IPS DF 19.7 (cell line): Measurements from ENCODE around the gene DPP4.
"Not testable (repeated sequence)": the region's sequence is repeated elsewhere in the genome, so short reads cannot be mapped to it uniquely, and the experiment has no call there.

Experiments
- DNase-seq: peaks from one replicate; pipeline ENCODE4 v3.0.0-alpha.2; 2013; ENCODE audit warnings: low read depth, low spot score

Gene DPP4

GRCh38 chr2:161955211-161955610 is 118.8 kb downstream of the DPP4 start:
- no peak for DNase-seq

- no peak for DNase-seq
Observed at GRCh38 chr2:161954103-161954502, 119.9 kb downstream of the DPP4 start.

GRCh38 chr2:161953367-161953766 is 120.6 kb downstream of the DPP4 start:
- not testable (repeated sequence) for DNase-seq

GRCh38 chr2:161952783-161953191 is 121.2 kb downstream of the DPP4 start:
- DNase-seq: no peak

- no peak for DNase-seq
Observed at GRCh38 chr2:161947836-161948235, 126.2 kb downstream of the DPP4 start.

- no peak for DNase-seq
Observed at GRCh38 chr2:161947406-161947805, 126.6 kb downstream of the DPP4 start.

GRCh38 chr2:161946489-161947107 is 127.4 kb downstream of the DPP4 start:
- DNase-seq: no peak

GRCh38 chr2:161943011-161943410 is 131.0 kb downstream of the DPP4 start:
- no peak for DNase-seq
